GM21529 (cell line): Measurements from ENCODE around the gene CARD9.

Experiments
- ATAC-seq: cut with Tn5 transposase; IDR thresholded peaks from one replicate; pipeline ENCODE4 v1.9.1; 2021; ENCODE audit not compliant: unreplicated experiment

CARD9 gene

GRCh38 chr9:136351252-136351800, 22.1 kb downstream of the CARD9 start:
- no peak for ATAC-seq

DNA sequence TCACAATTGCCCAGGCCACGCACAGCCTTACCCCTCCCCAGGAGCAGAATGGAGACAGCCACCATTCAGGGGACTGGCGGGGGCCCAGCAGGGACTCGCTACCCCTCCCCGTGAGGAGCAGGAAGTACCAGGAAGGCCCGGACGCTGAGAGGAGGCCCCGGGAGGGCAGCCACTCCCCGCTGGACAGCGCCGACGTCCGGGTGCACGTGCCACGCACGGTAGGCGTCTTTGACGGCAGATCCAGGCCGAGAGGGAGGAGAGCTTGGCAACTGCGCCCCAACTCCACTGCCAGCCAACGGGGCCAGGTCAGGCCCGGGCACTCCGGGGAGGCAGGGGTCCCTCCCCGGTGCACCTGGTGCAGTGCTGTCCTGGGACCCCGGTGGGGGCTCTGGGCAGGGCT, 23.9 kb downstream of the CARD9 start:
- ATAC-seq = no peak

- ATAC-seq = no peak
Measured at GRCh38 chr9:136348691-136349090, 24.8 kb downstream of the CARD9 start.

- ATAC-seq = no peak
Measured at GRCh38 chr9:136347472-136348256, 25.8 kb downstream of the CARD9 start.

GRCh38 chr9:136346927-136347465, 26.5 kb downstream of the CARD9 start:
- no peak for ATAC-seq

DNA sequence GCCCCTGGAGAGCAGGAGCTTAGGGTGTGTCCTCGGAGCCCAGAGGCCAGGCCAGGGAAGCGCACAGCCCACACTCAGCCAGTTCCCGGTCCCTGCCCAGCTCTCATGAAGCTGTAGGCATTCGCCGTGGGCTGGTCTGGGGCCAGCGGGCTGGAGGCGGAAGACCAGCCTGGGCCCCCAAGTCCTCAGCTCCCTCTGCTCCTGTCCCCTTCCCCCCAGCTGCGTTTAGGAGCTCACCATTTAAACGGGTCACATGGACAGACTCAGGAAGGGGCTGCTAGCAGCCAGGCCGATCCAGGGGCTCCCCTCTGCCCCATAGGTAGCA, 27.4 kb downstream of the CARD9 start:
- no peak for ATAC-seq

GRCh38 chr9:136345281-136346156, 27.9 kb downstream of the CARD9 start:
- ATAC-seq = no peak

DNA sequence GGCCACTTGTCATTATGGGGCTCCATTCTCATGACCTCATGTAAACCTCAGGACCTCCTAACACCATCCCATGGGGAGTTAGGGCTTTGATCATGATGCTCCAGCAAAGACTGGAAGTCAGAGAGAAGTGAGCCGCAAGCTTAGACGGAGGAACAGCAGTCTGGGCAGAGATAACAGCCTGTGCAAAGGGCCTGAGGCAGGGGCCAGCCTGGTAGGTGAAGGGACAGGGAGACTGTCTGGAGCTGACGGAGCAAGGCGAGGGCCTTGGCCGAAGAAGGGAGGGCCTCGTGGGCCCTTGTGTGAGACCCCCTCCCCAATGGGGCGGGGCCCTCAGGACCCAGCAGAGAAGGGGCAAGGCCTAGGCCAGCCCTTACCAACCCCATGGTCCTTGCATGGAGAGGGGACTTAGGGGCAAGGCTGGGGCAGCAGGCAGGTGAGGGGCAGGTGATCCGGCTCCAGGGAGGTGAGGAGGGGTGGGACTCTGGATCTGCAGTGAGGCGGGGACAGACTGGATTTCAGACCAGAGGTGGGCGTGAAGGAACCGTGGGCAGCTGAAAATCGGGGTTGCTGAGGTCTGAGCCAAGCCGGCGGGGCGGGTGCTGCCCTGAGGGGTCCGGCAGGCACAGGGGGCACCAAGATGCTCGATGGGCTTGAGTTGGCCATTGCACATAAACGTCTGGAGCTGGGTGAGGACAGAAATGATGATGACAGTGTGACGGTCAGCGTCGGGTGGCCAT, 28.8 kb downstream of the CARD9 start:
- no peak for ATAC-seq

- no peak for ATAC-seq
Measured at GRCh38 chr9:136343884-136344269, 29.6 kb downstream of the CARD9 start.

DNA sequence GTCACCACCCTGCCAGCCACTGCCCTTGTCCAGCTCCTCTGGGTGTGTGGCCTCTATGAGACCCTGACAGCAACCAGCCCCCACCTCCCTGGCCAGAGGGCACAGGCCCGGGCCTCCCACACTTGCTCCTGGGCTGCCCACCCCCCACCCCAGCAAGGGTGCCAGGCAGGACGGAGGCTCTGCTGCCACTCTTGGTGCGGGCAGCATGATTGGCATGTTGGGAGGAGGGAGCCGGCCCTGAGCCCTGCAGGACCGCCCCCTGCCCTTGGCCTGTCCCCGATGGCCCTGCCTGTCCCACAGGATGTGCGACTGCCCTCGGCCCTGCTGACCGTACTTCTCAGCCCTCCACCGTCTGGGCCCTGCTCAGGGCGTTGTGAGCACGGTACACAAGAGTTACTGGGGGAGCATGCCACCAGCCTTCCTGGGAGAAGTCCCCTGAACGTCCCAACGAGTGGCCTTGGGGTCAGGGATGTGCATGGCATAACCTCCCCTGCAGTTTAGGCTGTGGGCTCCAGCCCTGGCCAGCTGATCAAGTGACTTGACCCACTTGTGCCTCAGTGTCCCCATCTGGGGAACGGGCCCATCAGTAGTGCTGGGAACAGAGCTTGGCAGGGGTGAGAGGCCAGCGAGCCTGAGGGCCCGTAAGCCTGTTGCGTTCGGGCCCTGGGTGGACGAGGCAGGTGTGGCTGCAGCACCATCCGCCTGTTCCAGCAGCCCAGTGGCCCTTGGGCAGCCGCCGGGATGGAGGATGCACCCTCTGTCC, 30.2 kb downstream of the CARD9 start:
- no peak for ATAC-seq

DNA sequence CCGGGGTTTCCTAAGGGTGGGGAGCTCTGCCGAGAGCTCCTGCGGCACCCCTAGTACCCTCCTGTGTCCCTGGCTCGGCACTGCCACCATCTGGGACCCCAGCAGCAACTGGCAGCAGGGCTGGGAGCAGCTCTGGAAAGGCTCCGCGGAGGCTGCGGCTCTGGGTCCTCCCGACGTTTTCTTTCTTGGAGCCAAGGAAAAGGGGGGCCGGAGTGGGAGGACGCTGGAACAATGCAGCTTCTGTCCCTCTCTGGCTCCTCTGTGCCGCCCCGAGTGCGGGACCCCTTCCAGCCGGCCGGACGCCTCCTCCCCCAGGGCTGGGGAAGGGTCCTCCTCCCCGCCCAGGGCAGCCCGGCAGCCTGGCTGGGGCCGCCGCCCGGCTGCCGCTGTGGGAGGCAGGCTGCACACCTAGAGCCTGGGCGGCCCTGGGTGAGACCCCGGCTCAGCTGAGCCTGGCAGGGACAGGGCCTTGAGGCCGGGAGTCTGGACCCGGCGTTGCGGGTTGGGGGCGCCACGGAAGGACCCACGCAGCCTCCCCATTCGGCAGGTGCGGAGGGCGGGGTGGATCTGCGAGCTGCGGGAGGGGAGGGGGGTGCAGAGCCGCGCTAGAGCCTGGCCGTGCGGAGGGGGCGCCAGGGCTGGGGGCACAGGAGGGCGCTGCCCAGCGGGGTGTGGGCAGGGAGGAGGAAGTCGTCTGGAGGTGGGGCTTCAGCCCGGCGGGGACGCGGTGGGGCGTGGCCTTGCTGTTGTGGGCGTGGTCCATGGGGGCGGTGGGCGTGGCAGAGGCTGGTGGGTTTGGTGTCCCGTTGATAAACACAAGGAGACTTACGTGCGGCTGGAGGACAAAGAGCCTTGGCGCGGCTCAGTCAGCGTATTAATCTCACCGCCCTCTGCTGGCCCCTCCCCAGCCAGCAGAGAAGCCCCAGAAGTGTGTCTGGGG, 31.0 kb downstream of the CARD9 start:
- ATAC-seq = no peak

- no peak for ATAC-seq
Measured at GRCh38 chr9:136341769-136342168, 31.7 kb downstream of the CARD9 start.

- ATAC-seq = no peak
Measured at GRCh38 chr9:136341042-136341655, 32.3 kb downstream of the CARD9 start.

- ATAC-seq = no peak
Measured at GRCh38 chr9:136340356-136341041, 33.0 kb downstream of the CARD9 start.

- ATAC-seq = no peak
Measured at GRCh38 chr9:136339958-136340310, 33.5 kb downstream of the CARD9 start.

- no peak for ATAC-seq
Measured at GRCh38 chr9:136339173-136339957, 34.1 kb downstream of the CARD9 start.

- no peak for ATAC-seq
Measured at GRCh38 chr9:136338511-136338910, 35.0 kb downstream of the CARD9 start.
